GM18526 (cell line): Measurements from ENCODE around the gene FOXP1.

ENCODE experiments used
- POLR2A ChIP-seq: IDR thresholded peaks from 3 replicates; pipeline ENCODE4 v1.6.1; 2011; ENCODE audit not compliant: insufficient read length; ENCODE audit errors: extremely low read depth

The FOXP1 gene

DNA sequence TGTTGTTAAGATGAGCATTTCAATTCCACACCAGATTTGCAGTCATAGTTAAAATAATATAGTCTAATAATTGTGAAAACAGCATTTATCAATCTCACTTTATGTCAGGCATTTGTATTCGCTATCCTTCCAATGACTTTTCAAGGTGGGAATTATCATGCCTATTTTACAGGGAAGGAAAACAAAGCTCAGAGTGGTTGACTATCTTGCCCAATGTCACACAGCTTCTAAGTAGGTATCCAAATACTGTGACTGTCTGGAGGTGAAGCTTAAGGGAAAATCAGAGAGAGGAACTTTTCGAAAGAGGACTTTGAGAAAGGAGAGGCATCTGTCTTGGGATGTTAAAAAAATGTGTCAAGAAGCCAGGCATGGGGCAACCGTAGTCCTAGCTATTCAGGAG, 443.1 kb downstream of the FOXP1 start:
- TF ChIP-seq POLR2A: no peak

DNA sequence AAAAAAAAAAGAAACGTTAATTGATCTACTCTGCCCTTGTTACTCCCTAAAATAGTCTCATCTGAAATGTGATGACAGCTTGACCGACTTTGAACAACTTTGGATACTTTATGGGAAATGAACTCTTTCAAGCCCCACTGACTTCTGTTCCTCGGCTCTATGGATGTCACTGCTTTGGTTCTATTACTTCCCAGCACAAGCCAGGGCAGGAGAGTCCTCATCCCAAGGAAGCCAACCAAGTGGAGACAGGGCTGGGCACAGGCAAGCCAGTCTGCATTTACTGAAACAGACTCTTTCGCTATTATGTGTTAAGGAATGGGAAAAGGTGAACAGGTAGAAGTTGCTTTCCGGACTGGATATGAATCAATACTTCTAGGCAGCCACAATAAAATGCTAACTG, 444.0 kb downstream of the FOXP1 start:
- no peak for TF ChIP-seq POLR2A

DNA sequence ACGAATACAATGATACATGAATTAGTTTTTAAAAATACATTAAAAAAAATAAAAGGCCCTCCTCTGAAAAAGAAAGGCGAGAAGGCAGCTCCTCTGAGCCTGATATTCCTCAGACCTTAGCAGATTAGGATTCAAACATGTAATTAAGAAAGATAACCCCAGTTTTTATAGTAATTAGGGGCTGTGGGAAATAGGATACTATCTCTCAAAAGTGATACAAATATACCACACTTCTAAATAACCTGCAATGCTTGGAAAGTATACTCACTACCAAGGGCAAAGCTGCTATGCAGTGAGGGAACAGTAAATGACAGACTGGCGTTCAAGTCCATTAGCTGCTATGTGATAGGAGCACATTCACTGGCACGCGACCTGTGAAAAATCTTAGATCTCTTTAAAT, 445.1 kb downstream of the FOXP1 start:
- no peak for TF ChIP-seq POLR2A

DNA sequence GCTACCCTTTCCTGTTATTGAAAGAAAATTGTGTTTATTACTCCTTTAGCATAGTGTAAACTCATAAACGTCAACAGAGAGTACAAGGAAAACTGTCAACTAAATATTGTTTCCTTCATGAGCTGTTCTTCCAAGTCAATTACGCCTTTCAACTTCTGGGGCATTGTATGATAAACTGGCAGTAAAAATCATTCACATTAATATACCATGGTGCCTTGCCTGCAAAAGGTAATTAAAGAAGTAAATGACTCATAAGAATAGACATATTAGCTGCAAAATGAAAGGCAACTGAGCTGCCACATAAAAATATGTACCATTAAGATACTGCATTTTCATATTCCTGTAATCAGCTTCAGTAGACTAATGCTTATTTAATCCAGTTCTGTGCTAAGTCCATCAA, 447.3 kb downstream of the FOXP1 start:
- no peak for TF ChIP-seq POLR2A

DNA sequence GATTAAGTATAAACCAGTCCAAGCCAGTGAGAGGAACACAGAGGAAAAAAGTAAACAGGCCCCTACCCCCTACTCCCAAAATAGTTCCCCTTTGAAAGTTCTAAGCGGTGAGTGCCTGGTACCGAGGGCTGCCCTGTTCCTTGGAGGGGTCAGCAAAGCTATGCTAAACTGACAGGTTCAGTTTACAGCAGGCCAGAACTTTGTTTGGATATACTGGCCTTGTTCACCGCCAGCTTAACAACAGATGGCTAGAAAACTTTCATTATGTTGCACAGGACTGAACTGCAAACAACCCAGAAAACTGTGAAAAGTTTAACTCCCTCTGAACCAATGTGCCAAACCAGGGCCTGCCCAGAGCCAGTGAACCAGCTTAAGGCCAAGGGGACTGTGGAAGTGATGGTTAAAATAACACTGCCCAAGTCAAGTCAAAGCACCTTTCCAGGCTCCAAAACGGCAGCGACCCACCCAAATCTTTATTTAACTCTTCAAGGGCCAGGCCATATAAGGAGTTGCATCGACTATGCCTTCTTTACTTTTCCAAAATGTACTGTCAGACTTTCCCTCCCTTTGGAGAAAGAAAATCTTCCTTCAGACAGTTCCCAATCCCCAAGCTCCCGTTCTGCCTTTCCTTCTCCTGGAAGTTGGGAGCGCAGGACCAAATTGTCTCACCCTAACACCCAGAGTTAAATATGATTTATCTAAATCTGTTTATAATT, 448.0 kb downstream of the FOXP1 start:
- no peak for TF ChIP-seq POLR2A

DNA sequence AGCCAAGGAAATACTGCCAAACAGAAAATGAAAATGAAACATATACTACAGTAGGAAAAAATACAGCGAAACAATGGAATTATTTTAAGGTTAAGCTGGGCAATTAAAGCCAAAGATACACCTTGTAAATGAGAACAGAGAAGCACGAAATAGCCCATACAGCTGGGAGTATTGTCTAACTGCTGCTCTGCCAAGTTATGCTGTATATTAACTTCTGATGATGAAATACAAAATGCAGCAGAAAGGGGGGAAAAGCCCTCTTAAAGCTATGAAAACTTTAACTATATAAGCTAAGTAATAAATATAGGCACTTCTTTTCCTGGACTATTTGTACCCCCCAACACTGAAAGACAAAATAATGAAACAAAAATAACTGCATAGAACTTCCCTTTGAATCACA, 449.0 kb downstream of the FOXP1 start:
- TF ChIP-seq POLR2A: no peak

DNA sequence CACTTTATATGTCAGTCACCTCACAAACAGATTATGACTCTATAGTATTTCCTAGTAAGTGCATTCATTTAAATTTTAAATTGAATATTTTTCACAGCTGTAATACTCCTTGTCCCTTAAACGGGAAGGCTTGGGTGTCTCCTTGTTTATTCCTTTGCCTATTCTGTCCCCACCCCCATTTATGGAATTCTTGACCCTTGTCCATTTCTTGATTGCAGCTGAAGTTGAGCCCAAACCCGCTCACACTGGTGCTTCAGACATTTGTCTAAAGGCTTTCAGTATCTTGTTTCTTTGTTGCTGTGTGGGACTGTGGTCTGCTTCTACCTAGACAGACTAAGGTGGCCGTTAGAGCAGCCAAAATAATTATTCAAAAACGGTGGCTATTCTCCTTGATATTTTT, 449.7 kb downstream of the FOXP1 start:
- no peak for TF ChIP-seq POLR2A

DNA sequence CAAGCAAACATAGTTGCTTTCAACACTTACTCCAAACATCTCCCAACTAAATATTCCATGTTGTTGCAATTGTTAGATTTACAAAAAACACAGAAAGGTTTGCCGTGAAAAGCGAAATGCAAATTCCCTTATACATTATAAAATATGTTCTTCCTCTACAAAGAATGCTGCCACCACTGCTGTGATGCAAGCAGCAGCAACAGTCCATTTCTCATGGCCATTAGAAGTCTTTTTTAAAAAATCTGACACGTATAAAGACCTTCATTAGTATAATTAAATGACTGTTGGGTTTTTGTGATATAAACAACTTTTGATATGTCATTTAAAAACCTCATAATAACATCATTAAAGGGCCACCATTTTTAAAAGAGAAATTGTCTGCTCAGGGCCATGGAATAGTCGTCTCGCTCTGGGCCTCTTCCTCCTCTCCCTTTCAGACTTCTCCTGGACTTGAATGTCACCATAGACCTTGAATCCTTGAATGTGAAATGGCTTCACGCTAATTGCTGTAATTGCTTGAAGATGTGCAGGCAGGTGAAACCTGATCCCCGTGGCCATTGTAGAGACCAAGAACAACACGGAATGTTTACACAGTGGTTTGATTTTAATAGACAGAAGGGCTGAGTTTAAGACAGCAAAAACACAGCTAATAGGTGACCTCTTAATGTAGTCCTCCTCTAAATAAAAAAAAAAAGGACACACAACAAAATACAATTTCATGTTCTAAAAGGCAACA, 450.4 kb downstream of the FOXP1 start:
- TF ChIP-seq POLR2A: no peak

DNA sequence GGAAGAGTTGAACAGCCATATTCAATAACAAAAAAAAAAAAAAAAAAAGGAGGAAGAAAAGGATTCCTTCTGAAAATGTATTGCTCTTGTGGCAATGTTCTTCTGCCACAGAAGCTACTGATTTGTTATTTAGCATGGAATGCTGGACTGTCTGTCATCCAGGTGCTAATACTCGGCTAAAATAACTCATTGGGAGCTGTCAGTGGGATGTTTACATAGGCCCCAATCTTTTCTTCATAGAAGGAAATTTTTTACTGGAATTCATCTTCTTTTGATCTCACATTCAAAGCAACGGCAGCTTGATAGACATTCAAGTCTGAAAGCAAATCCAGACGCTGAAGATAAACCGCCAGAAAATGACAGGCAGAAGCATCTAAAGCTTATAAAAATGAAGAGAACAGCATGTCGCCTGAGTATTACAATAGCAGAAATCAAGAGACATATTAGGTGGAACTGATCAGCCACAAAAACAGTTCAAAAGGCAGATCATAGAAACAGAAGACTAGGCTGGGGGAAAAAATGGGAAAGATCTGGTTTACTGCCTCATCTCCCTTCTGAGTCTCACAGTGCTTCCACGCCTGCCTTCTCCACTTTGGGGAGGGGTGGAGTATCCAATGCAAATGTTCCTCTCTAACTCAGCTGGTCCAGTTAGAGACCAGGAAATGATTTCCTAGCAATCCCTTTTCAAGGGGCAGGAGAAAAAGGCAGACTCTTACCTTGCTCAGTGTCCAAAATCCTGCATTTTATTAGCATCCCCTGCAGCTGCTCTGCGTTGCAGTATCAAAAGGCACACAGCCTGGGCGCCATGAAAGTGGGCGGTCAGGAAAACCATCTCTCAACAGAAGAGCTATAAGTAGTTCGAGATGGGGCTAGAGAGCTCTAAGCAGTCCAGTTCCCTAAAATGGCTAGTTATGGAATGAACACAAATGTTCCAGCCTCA, 451.9 kb downstream of the FOXP1 start:
- TF ChIP-seq POLR2A: no peak

DNA sequence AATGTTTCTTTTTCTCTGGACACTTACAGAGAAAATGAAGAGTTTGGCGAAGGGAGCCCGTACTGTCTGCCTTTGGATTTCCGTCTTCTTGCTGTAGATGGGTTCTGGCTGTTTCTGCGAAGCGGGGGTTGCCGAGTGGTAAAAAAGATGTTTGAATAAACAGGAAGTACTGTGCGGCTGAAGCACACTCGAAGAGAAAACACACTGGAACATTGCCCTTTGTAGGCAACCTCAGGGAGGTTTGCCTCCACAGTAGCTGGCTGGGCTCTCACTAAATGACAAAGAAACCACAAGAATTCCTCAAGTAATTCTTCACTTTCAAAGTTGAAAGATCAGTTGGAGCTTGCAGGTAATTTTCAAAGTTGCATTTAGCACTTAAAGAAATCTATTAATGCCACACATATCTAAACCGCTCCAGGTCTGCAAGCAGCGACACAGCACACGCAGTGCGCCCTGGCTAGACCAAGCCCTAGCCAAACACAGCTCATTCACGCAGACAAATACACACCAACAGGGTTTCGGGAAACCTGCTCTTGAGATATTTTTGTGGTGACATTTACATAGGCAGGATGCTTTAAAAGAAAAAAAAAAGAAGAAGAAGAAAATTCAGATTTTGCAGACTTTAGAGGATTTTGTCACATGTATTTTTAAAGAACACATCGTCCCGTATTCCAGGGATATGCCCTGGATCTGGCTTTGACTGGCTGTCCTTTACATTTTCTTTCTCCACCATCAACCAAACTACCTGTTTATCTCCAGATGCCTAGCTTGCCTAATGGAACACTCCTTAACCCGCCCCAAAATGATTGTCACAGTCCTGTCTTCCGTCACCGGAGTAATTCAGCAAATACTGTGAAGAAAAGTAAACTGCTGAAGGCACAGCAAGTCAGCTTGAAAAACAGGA, 452.8 kb downstream of the FOXP1 start:
- TF ChIP-seq POLR2A: no peak

DNA sequence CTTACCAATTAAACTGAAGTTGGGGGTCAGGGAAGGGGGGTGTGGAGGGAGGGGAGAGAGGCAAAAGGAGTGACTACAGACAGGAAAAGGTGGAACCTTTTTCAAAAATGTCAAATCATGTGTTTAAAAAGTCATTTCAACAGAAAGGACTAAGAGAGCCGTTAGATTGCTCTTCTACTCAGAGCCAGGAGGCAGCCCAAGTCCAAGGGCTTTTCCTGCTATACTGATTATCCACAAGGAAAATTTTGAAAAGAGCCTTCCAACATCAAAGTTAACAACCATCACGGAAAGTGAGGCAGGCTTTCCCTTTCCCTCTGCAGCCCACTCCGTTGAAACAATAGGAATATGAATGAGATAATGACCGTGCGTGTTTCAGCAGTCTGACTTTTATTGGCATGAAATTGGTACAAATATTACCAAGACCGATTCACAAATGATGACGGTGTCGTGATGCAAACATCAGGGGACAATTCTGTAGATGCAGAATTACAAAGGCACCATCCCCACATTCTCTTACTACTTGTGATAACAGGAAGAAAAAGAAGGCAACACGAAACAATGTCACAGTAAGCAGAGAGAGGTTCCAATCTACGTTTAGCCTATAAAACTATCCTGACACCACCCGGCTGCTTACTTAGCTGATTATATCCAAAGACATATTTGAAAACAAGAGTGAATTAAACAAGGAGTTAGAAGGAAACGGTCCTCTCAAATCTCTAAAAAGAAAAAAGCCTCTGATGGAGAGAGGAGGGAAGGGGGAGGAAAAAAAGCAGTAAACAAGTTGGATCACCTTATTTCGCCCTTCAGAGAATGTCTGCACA, 453.7 kb downstream of the FOXP1 start:
- no peak for TF ChIP-seq POLR2A

DNA sequence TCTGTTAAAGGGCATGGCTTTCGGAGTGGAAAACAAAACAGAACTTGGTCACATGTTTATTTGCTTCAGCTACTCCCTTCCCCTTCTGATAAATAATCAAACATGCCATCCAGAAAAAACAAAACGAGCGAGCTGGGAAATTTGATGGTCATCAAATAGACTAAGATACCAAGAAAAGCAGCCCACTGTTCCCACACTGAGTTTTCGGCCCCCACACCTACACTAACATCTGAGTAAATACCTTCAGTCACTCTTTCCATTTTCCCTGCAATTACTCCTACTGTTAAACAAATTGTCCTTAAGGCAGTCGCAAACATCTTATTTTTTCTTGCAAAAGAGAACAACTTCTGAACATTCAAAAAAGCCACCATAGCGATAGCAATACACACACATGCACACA, 454.6 kb downstream of the FOXP1 start:
- no peak for TF ChIP-seq POLR2A

DNA sequence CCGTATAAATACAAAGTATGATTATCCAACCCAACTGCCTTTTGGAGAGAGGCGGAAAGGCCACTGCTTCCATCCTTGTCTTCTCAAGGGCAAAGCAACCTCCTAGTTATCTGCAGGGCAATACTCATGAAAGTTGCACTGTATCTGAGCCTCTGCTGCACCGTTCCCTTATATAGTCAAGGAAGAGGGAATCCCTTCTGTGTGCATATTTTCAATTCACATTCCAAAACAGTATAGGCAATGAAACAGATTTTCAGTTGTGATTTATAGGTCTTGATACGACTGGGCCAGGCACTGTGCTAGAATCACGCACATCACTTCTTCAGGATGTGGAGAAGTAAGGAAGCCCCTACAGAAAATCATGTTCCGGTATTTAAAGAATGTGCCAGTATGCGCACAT, 455.7 kb downstream of the FOXP1 start:
- TF ChIP-seq POLR2A: no peak
